Lower leg skin (tissue), 4 donors: ENCODE measurements around the gene RAB7A. TPM values are rescaled to one million over a fixed set of nuclear protein-coding genes. Genes with fewer than 3 reads are reported as not detected.

Experiments used
- DNase-seq, 2 donors: peaks; one replicate each; pipeline ENCODE4 v3.0.0-alpha.2; 2019; ENCODE audit warnings: low spot score in 2 of 2
- H3K4me3 ChIP-seq: fragments of 200-600 bp; sonication (generic); 2 replicates; pipeline ENCODE4 v1.5.1; 2017; ENCODE audit warnings: mild to moderate bottlenecking, low read depth; ENCODE audit not compliant: poor library complexity, severe bottlenecking
- CTCF ChIP-seq, 3 donors: fragments of 450-650 bp; IDR thresholded peaks; one replicate each; pipeline ENCODE4 v1.5.1; 2016; ENCODE audit warnings: antibody characterized with exemption in 3 of 3, mild to moderate bottlenecking in 3 of 3, moderate library complexity in 2 of 3
- POLR2A ChIP-seq, 2 donors: fragments of 450-650 bp; IDR thresholded peaks; one replicate each; pipeline ENCODE4 v1.6.1; 2016 to 2017; ENCODE audit warnings: antibody characterized with exemption in 2 of 2, mild to moderate bottlenecking in 1 of 2, moderate library complexity in 1 of 2
- WGBS, 2 donors: methylation state at CpG; one replicate each; pipeline ENCODE4 v1.1.5; 2018; 5-methylcytosine and 5-hydroxymethylcytosine counted together
- intact Hi-C: fragments of 100-400 bp; cut with DNase I; formaldehyde crosslinking; loops from one replicate; pipeline ENCODE4 v1.15.0; 2023; ENCODE audit warnings: low total_unique reads
- total RNA-seq, 4 donors: library from RNA; depleted of rRNA; stranded (reverse); fragments of >200 nt; gene quantifications; one replicate each; pipeline ENCODE4 v1.1.0, GENCODE V29; 2016

Gene RAB7A
- 100 to 1,000 TPM in 3 of 4 donors, 10 to 100 TPM in 1; 82.0 to 127 (median 114) TPM for total RNA-seq

DNA sequence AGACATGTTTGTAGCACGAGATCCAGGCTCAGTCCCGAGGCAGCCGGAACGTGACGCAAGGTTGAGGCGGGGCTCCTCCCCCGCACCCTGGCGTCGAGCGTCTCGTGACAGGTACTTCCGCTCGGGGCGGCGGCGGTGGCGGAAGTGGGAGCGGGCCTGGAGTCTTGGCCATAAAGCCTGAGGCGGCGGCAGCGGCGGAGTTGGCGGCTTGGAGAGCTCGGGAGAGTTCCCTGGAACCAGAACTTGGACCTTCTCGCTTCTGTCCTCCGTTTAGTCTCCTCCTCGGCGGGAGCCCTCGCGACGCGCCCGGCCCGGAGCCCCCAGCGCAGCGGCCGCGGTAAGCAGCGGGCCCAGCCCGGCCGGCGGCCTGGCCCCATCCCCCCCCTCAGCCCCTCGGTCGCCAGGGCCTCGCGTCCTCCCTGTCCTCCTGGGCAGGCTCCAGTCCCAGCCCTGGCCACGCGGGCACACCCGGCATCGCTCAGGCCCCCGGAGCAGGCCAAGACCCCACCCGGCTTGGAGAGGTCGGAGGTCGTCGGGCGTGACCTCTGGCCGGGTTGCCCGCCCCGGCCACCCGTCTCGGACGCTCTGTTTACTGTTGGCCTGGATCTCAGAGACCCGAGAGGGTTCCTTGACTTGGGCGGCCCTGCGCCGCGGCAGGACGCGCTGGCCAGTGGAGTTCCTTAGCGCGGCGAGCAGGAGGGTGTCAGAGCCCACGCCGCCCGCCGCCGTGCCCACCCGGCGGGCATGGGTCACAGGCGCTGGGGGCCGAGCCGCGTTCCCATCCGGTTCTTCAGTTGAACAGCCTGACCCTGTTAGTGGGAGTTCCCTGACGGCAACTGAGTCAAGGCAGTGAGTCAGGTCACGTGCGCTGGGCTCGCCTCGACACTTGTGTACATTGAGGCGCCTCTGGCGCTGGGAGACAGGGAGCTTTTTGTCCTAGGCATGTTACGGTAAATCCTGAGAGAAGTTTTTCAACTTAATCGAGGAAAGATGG, at the start of gene RAB7A:
TSS of gene RAB7A (plus strand) at position 161 of the 994 bp plus-strand sequence. CDS start 69,185 bp downstream, outside the sequence.
- 0 to 1% methylated on average over 59 to 64 of the region's 93 CpGs for WGBS, 2 donors
- peak; percentile 98 to 100 for DNase-seq
- TF ChIP-seq POLR2A (IDR thresholded peaks at IDR 0.05) (peak in 1 of 2 donors; percentile 86), CTCF (IDR thresholded peaks at IDR 0.05) (no peak)
- H3K4me3 ChIP-seq, result peak within 1 kb of the TSS; percentile 100
- intact Hi-C loops, result no loop called here

DNA sequence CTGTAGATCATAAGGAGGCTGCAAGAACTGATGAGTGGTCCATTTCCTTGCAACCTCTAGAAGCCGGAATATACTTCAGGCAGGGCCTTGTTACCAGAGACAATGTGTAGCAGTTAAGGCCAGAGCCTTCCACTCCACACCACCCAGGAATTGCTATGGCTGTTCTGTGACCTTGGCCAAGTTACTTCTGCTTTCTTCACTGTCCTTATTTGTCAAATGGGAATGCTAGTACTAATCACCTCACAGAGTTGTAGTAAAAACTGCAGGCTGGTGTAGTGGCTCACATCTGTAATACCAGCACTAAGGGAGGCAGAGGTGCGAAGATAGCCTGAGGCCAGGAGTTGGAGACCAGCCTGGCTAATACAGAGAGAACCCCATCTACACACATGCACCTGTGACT, 46.6 kb upstream of the RAB7A start:
- 95 to 97% methylated on average over 2 of the region's 2 CpGs for WGBS, 2 donors
- DNase-seq, result no peak

GRCh38 chr3:128680603-128681368, 45.2 kb upstream of the RAB7A start:
- TF ChIP-seq CTCF (IDR thresholded peaks at IDR 0.05) (peak in 2 of 3 donors; percentile 61 to 99), POLR2A (IDR thresholded peaks at IDR 0.05) (peak in 1 of 2 donors; percentile 50)
- H3K4me3 ChIP-seq, result peak overlapping the region; percentile 71
- intact Hi-C loops, result no loop called here
- DNase-seq, result peak; percentile 98 to 100
- 0 to 1% methylated on average over 35 to 39 of the region's 67 CpGs for WGBS, 2 donors

More for the DNA sequence above, 46.6 kb upstream of the RAB7A start:
- no peak overlapping the region for H3K4me3 ChIP-seq
- intact Hi-C loops, result loop anchor here (5.0 kb wide), 1 partner anchor 118 kb away; no protein-coding TSS in a partner anchor
- no peak for TF ChIP-seq POLR2A (IDR thresholded peaks at IDR 0.05)
- no peak for TF ChIP-seq CTCF (IDR thresholded peaks at IDR 0.05)

GRCh38 chr3:128681369-128681829, 44.6 kb upstream of the RAB7A start:
- WGBS, 2 donors, result 37% methylated on average over 9 of the region's 9 CpGs
- intact Hi-C loops, result no loop called here
- no peak for TF ChIP-seq CTCF (IDR thresholded peaks at IDR 0.05)
- no peak for TF ChIP-seq POLR2A (IDR thresholded peaks at IDR 0.05)
- no peak for DNase-seq
- peak overlapping the region; percentile 71 for H3K4me3 ChIP-seq

DNA sequence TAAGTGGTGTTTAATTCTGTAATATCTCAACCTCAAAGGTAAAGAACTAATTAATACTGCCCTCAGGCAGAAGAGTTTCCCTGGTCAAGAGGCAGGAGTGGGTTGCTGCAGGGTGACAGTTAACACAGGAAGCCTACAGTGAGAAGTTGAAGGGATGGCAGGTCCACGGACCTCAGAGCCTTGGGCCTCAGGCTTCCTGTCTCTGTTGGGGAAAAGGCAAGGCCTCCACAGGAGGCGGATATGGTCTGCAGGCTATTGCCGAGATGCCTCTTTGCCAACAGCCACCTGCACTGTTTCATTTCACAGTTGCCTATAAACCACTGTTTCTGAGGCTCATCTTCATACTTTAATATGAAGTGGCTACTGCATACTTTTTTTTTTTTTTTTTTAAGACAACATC, 42.0 kb upstream of the RAB7A start:
- no peak for DNase-seq
- no peak for TF ChIP-seq CTCF (IDR thresholded peaks at IDR 0.05)
- no peak for TF ChIP-seq POLR2A (IDR thresholded peaks at IDR 0.05)
- intact Hi-C loops, result no loop called here
- WGBS, 2 donors, result 80 to 81% methylated on average over 3 of the region's 3 CpGs
- no peak overlapping the region for H3K4me3 ChIP-seq
